GM12878 (cell line): ENCODE measurements around the gene PHACTR1. TPM values are rescaled to one million over a fixed set of nuclear protein-coding genes. Genes with fewer than 3 reads are reported as not detected.

Experiments used
- BACH1 ChIP-seq: fragments of 450-650 bp; IDR thresholded peaks from 2 replicates; pipeline ENCODE4 v1.6.1; 2017; ENCODE audit warnings: mild to moderate bottlenecking, borderline replicate concordance
- CBFB ChIP-seq: IDR thresholded peaks from 2 replicates; pipeline ENCODE4 v1.6.1; 2016; ENCODE audit warnings: antibody characterized with exemption, low read depth
- CTCF ChIP-seq, 3 experiments: IDR thresholded peaks in 2 of 3; conservative IDR thresholded peaks in 1 of 3; 2 replicates each; pipeline ENCODE4 v1.5.1; 2011; ENCODE audit warnings: low read depth in 3 of 3, low read length in 3 of 3, mild to moderate bottlenecking in 3 of 3, control low read depth in 2 of 3, moderate library complexity in 2 of 3, inconsistent platforms in 1 of 3, mixed read lengths in 1 of 3; ENCODE audit not compliant: control insufficient read depth in 2 of 3, insufficient read depth in 1 of 3; ENCODE audit errors: extremely low read depth in 1 of 3
- E4F1 ChIP-seq: fragments of 450-650 bp; IDR thresholded peaks from 2 replicates; pipeline ENCODE4 v1.6.1; 2018; ENCODE audit warnings: borderline replicate concordance, mild to moderate bottlenecking; ENCODE audit not compliant: partially characterized antibody
- EED ChIP-seq: sonication (generic); IDR thresholded peaks from 2 replicates; pipeline ENCODE4 v1.6.1; 2016; ENCODE audit warnings: antibody characterized with exemption, low read depth
- FOXK2 ChIP-seq: fragments of 450-650 bp; IDR thresholded peaks from 2 replicates; pipeline ENCODE4 v1.6.1; 2017; ENCODE audit warnings: mild to moderate bottlenecking, moderate library complexity
- HSF1 ChIP-seq: fragments of 150-350 bp; IDR thresholded peaks from 2 replicates; pipeline ENCODE4 v1.6.1; 2014; ENCODE audit warnings: mild to moderate bottlenecking, low read depth, low read length
- KLF5 ChIP-seq: fragments of 450-650 bp; IDR thresholded peaks from 2 replicates; pipeline ENCODE4 v1.6.1; 2014; ENCODE audit warnings: mild to moderate bottlenecking; ENCODE audit not compliant: partially characterized antibody
- MEF2B ChIP-seq: fragments of 450-650 bp; IDR thresholded peaks from 2 replicates; pipeline ENCODE4 v1.6.1; 2018; ENCODE audit warnings: mild to moderate bottlenecking, moderate library complexity; ENCODE audit not compliant: partially characterized antibody, poor library complexity, severe bottlenecking
- MYB ChIP-seq: fragments of 150-350 bp; IDR thresholded peaks from 2 replicates; pipeline ENCODE4 v1.6.1; 2014; ENCODE audit warnings: mild to moderate bottlenecking, low read depth, low read length, borderline replicate concordance
- NBN ChIP-seq: fragments of 450-650 bp; IDR thresholded peaks from 2 replicates; pipeline ENCODE4 v1.6.1; 2016
- NR2C2 ChIP-seq: IDR thresholded peaks from 2 replicates; pipeline ENCODE4 v1.6.1; 2011; ENCODE audit warnings: borderline replicate concordance, low read depth; ENCODE audit not compliant: control insufficient read depth, insufficient read length
- PBX3 ChIP-seq: IDR thresholded peaks from 2 replicates; pipeline ENCODE4 v1.6.1; 2011; ENCODE audit warnings: mild to moderate bottlenecking, low read depth, low read length, moderate library complexity; ENCODE audit not compliant: insufficient replicate concordance
- POU2F2 ChIP-seq: IDR thresholded peaks from 3 replicates; pipeline ENCODE4 v1.6.1; 2011; ENCODE audit warnings: low read depth, mild to moderate bottlenecking, low read length, borderline replicate concordance
- RB1 ChIP-seq: fragments of 450-650 bp; formaldehyde crosslinking; IDR thresholded peaks from 2 replicates; pipeline ENCODE4 v1.6.1; 2017; ENCODE audit warnings: mild to moderate bottlenecking, borderline replicate concordance
- ZBED1 ChIP-seq: IDR thresholded peaks from 2 replicates; pipeline ENCODE4 v1.6.1; 2016; ENCODE audit warnings: borderline replicate concordance
- ZBTB40 ChIP-seq: fragments of 450-650 bp; IDR thresholded peaks from 2 replicates; pipeline ENCODE4 v1.6.1; 2016; ENCODE audit warnings: mild to moderate bottlenecking, moderate library complexity, borderline replicate concordance
- polyA plus RNA-seq, 11 experiments: library from polyadenylated mRNA; depleted of rRNA in 4 of 11; unstranded in 6 of 11; stranded (reverse) in 5 of 11; fragments of >200 nt; fragmentation: Nextera tagmentation in 4 of 11; fragmentation: Illumina TruSeq in 1 of 11; extraction: Ambion mirVana in 4 of 11; extraction: Trizol in 1 of 11; gene quantifications; 1 replicate in 1 of 11; 2 replicates in 10 of 11; pipeline versions ENCODE4 v1.2.1 to v1.2.3, GENCODE V29; 2011 to 2016; ENCODE audit warnings: inconsistent platforms in 2 of 11, missing spikeins in 2 of 11, low read depth in 1 of 11
- total RNA-seq, 4 experiments: library from RNA; depleted of rRNA in 3 of 4; stranded (reverse); fragments of >200 nt in 3 of 4; fragmentation: Illumina TruSeq in 1 of 4; extraction: Trizol in 1 of 4; gene quantifications; 2 replicates each; pipeline versions ENCODE4 v1.2.1 to v1.2.3, GENCODE V29; 2013 to 2021

The PHACTR1 gene
- total and polyA plus RNA-seq, 10 of the 15 experiments (the other 5 are each of a cell fraction or from before 2014, with no cell fraction given), result 34.2 to 94.6 (median 62.3) TPM

- no peak for TF ChIP-seq HSF1
- 0 out of 2 replicates have a peak, but pooled peaks have one; percentile 43 for TF ChIP-seq RB1
- TF ChIP-seq FOXK2, result no peak
- TF ChIP-seq MYB, result no peak
- TF ChIP-seq BACH1, result no peak; the same call in 1 of the 2 replicates
- TF ChIP-seq KLF5, result peak; percentile 23
- TF ChIP-seq E4F1, result no peak
- TF ChIP-seq NR2C2, result no peak
- peak; percentile 93 for TF ChIP-seq MEF2B
- no peak; the same call in 1 of the 2 replicates for TF ChIP-seq ZBTB40
- TF ChIP-seq POU2F2, result no peak
- no peak for TF ChIP-seq PBX3
- peak; percentile 62; the same call in 1 of the 2 replicates for TF ChIP-seq NBN
- peak; percentile 52 to 87 (median 79) for TF ChIP-seq CTCF (IDR thresholded peaks at IDR 0.05 in 2 of 3, conservative IDR thresholded peaks at IDR 0.05 in 1 of 3; ENCODE audit: control insufficient read depth in 2 of 3, extremely low read depth in 1 of 3, insufficient read depth in 1 of 3, low read depth in 3 of 3, low read length in 3 of 3)
- TF ChIP-seq EED, result peak; percentile 78; the same call in 1 of the 2 replicates
- TF ChIP-seq ZBED1, result peak; percentile 63; the same call in 1 of the 2 replicates
- no peak for TF ChIP-seq CBFB
These were observed 512.9 kb downstream of the PHACTR1 start (continued) for GRCh38 chr6:13229205-13230085.
